GM18499 (cell line): ENCODE measurements around the gene TPRG1L.

ENCODE experiments used
- ATAC-seq: cut with Tn5 transposase; IDR thresholded peaks from one replicate; pipeline ENCODE4 v1.9.1; 2021; ENCODE audit warnings: moderate number of reproducible peaks; ENCODE audit not compliant: insufficient read depth, unreplicated experiment

Gene TPRG1L

GRCh38 chr1:3657096-3657475 is 32.3 kb downstream of the TPRG1L start:
- ATAC-seq, result no peak

DNA sequence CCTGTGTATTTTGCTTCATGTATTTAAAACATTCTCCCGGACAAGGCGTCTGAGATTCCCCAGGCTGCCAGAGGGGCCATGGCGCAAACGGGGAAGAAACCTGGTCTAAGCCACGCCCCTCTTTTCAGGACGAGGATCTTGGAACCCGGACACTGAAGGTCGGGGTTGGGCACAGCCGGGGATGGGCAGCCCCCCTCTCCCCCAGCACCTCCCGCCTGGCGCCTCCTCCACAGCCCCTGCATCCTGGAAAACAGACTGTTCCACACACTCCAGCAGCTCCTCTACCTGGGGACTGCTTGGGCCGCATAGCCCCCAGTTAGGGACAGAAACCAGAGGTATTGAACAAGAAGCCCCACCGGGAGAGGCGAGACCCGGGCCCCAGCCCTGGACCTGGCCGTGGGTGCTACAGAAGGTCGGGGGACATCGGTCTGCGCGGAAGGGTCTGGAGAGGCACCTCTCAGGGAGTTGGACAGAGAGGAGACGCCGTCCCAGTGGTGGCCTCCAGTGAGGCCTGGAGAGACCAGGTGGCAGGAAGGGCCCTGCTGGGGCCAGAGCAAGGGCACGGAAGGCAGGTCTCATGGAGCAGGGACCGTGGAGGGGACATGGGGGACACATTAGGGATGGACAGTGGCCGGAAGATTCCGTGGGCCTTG is 32.9 kb downstream of the TPRG1L start:
- ATAC-seq, result no peak

GRCh38 chr1:3658231-3658615 is 33.4 kb downstream of the TPRG1L start:
- no peak for ATAC-seq

GRCh38 chr1:3659093-3659492 is 34.3 kb downstream of the TPRG1L start:
- ATAC-seq, result no peak

DNA sequence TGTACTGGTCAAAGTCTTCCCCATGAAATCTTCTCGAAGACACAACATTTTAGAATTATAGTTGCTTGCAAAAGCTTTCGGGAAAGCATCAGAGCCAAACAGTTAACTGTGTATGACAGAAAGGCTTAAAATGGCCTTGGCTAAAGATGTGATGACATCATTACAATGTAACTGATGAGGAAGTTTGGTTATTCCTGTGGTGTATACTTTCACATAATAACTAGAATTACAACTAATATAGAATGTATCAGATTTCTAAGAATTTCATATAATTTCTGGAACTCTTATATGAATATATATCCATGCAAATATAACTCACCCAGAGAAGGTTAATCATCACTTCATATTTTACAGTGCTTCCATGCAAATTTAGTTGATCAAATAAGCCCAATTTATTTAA is 35.9 kb downstream of the TPRG1L start:
- no peak for ATAC-seq

DNA sequence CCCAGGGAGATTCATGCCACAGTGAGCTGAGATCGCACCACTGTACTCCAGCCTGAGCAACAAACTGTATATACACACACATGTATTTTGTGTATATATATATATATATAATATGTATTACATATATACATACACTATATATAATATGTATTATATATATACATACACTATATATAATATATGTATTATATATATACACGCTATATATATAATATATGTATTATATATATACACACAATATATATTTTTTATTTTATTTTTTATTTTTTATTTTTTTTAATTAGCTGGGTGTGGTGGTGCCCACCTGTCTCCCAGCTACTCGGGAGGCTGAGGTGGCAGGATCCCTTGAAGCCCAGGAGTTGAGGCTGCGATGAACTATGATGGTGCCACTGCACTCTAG is 36.8 kb downstream of the TPRG1L start:
- ATAC-seq, result no peak

GRCh38 chr1:3662080-3662671 is 37.4 kb downstream of the TPRG1L start:
- no peak for ATAC-seq

- ATAC-seq, result no peak
These were observed 39.3 kb downstream of the TPRG1L start for GRCh38 chr1:3663999-3664699.

- ATAC-seq, result no peak
These were observed 40.0 kb downstream of the TPRG1L start for GRCh38 chr1:3664700-3665375.

GRCh38 chr1:3668148-3668547 is 43.3 kb downstream of the TPRG1L start:
- ATAC-seq, result no peak

GRCh38 chr1:3668585-3669300 is 43.9 kb downstream of the TPRG1L start:
- no peak for ATAC-seq

GRCh38 chr1:3669421-3669821 is 44.6 kb downstream of the TPRG1L start:
- no peak for ATAC-seq

GRCh38 chr1:3669971-3670431 is 45.2 kb downstream of the TPRG1L start:
- no peak for ATAC-seq

- no peak for ATAC-seq
These were observed 46.0 kb downstream of the TPRG1L start for GRCh38 chr1:3670823-3671265.

GRCh38 chr1:3671371-3672180 is 46.8 kb downstream of the TPRG1L start:
- ATAC-seq, result no peak

DNA sequence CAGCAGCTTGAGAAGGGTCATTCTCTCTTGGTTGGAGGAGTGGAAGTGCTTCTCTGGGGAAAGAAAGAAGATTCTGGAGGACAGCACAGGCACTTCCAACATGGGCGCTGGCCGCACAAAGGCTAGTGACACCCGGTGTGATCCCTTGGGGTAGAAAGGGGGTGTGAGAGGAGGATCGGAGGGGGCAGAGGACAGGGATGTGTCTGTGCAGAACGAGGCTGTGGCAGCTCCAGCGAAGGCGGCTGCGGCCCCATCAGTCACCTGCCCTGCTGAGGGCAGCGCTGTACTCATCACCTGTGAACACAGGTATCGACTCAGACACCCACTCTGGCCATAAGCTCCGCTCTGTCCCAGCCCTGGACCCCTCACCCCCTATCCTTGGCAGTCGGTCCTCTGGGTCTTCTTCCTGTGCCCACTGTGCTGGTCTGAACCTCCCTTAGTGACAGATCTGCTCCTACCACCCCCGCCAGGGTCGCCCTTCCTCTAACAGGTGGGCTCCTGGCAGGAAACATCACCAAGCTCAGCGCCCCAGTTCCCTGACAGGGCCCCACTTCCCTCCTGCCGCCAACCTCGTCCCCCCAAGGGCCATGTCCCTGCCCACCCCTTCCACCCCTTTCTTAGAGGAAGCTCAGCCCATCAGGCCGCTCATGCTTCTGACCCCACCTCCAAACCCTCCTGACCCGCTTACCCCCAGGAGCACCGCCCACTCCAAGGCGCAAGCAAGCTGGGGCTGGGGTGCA is 47.6 kb downstream of the TPRG1L start:
- no peak for ATAC-seq

DNA sequence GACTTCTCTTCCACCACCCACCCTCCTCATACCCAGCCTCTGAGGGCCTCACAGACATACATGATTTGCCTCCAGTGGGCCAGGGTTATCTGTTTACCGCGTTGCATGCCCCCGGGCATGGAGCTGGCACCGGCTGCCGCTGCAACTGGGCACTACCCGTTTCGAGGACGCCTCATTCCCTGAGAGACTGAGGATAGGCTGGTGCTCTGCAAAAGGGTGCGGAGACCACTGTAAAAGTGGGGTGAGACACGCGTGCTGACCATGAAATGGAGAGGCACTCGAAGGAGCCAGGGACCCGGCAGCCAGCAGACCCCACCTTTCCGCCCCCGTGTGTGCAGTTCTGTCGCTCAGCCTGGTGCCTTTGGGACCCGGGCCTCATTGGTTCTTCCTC is 48.2 kb downstream of the TPRG1L start:
- ATAC-seq, result no peak

GRCh38 chr1:3673381-3674099 is 48.7 kb downstream of the TPRG1L start:
- no peak for ATAC-seq
